ENCODE results near the gene MCM8.
"Not testable (repeated sequence)": the region's sequence is repeated elsewhere in the genome, so short reads cannot be mapped to it uniquely, and the experiment has no call there.

DNA sequence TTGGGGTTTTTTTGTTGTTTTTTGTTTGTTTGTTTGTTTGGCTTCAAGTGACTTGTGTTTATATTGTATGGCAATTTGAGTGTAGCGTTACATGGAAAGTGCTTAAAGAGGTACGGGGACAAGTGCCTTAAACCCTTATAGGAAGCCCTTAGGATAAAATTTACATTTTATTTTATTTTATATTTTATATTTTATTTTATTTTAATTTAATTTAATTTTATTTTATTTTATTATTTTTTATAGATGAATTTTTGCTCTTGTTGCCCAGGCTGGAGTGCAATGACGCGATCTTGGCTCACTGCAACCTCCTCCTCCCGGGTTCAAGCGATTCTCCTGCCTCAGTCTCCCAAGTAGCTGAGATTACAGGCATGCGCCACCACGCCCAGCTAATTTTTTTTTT, 82.5 kb downstream of the MCM8 start:
- TF ChIP-seq, protein P1, sequence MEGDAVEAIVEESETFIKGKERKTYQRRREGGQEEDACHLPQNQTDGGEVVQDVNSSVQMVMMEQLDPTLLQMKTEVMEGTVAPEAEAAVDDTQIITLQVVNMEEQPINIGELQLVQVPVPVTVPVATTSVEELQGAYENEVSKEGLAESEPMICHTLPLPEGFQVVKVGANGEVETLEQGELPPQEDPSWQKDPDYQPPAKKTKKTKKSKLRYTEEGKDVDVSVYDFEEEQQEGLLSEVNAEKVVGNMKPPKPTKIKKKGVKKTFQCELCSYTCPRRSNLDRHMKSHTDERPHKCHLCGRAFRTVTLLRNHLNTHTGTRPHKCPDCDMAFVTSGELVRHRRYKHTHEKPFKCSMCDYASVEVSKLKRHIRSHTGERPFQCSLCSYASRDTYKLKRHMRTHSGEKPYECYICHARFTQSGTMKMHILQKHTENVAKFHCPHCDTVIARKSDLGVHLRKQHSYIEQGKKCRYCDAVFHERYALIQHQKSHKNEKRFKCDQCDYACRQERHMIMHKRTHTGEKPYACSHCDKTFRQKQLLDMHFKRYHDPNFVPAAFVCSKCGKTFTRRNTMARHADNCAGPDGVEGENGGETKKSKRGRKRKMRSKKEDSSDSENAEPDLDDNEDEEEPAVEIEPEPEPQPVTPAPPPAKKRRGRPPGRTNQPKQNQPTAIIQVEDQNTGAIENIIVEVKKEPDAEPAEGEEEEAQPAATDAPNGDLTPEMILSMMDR (IDR thresholded peaks at IDR 0.05; ENCODE audit: poor library complexity), result not testable (repeated sequence)
- TF ChIP-seq EZH2phosphoT487 (IDR thresholded peaks at IDR 0.05; ENCODE audit: low read depth, severe bottlenecking, unreplicated experiment); EZH2 (IDR thresholded peaks at IDR 0.05; ENCODE audit: borderline replicate concordance): not testable (repeated sequence)

Data from hepatocyte (in vitro differentiated cells).